ENCODE data around the gene ATP11A. TPM values are rescaled to one million over a fixed set of nuclear protein-coding genes. Genes with fewer than 3 reads are reported as not detected.

ATP11A gene
- 10 to 100 TPM; 32.1 to 83.6 (median 46.2) TPM for total RNA-seq

GRCh38 chr13:112689303-112690245, at the start of gene ATP11A:
Gene ATP11A, plus strand, starts transcription at chr13:112690038. Its CDS starts 379 bp downstream, at chr13:112690417.
- Histone ChIP-seq H3K9me3 (no peaks in the 10 kb centered on the region), H3K27ac (peak within 1 kb of the TSS; percentile 93 to 97 (median 97)), H3K36me3 (no peaks in the 10 kb centered on the region), H3K4me1 (peaks cover 8 to 50% of the 10 kb centered on the region in 2 donors), H3K4me3 (replicated peaks in 1 of 3) (peak within 1 kb of the TSS; percentile 75 to 93 (median 86)), H3K27me3 (no peaks in the 10 kb centered on the region)
- intact Hi-C loops (cut with DNase I), result no loop called here
- TF ChIP-seq CTCF (IDR thresholded peaks at IDR 0.05) (peak in 2 of 6 experiments; percentile 4 to 8), POLR2A (IDR thresholded peaks at IDR 0.05) (peak; percentile 74 to 97)
- WGBS, 2 donors, result 18 to 55% methylated on average over 5 to 10 of the region's 95 CpGs
- peak; percentile 95 to 96 for DNase-seq

GRCh38 chr13:112641456-112642089, 48.3 kb upstream of the ATP11A start:
- 86 to 87% methylated on average over 19 of the region's 19 CpGs for WGBS, 2 donors
- Histone ChIP-seq H3K36me3 (no peaks in the 10 kb centered on the region), H3K4me3 (replicated peaks in 1 of 3) (no peak overlapping the region), H3K9me3 (no peaks in the 10 kb centered on the region), H3K27me3 (no peaks in the 10 kb centered on the region), H3K27ac (no peak overlapping the region), H3K4me1 (peaks cover 0 to 6% of the 10 kb centered on the region in 2 donors)
- no peak for DNase-seq
- TF ChIP-seq CTCF (IDR thresholded peaks at IDR 0.05) (no peak), POLR2A (IDR thresholded peaks at IDR 0.05) (no peak)
- intact Hi-C loops (cut with DNase I), result loop anchor here (2.0 kb wide), 1 partner anchor 233 kb away; no protein-coding TSS in a partner anchor

GRCh38 chr13:112642090-112642460, 47.8 kb upstream of the ATP11A start:
- 91 to 98% methylated on average over 13 of the region's 13 CpGs for WGBS, 2 donors
- DNase-seq, result no peak

GRCh38 chr13:112643759-112644459, 45.9 kb upstream of the ATP11A start:
- Histone ChIP-seq H3K4me3 (replicated peaks in 1 of 3) (no peak overlapping the region), H3K27me3 (no peaks in the 10 kb centered on the region), H3K27ac (no peak overlapping the region), H3K36me3 (no peaks in the 10 kb centered on the region), H3K4me1 (peaks cover 0 to 6% of the 10 kb centered on the region in 2 donors), H3K9me3 (no peaks in the 10 kb centered on the region)
- TF ChIP-seq POLR2A (IDR thresholded peaks at IDR 0.05) (no peak), CTCF (IDR thresholded peaks at IDR 0.05) (no peak)
- WGBS, 2 donors, result 75 to 86% methylated on average over 4 to 9 of the region's 9 CpGs
- DNase-seq, result peak; percentile 68 to 70
- intact Hi-C loops (cut with DNase I), result no loop called here

More at GRCh38 chr13:112642090-112642460, 47.8 kb upstream of the ATP11A start:
- intact Hi-C loops (cut with DNase I), result no loop called here
- Histone ChIP-seq H3K4me1 (peaks cover 0 to 6% of the 10 kb centered on the region in 2 donors), H3K9me3 (no peaks in the 10 kb centered on the region), H3K36me3 (no peaks in the 10 kb centered on the region), H3K27me3 (no peaks in the 10 kb centered on the region), H3K4me3 (replicated peaks in 1 of 3) (no peak overlapping the region), H3K27ac (no peak overlapping the region)
- TF ChIP-seq CTCF (IDR thresholded peaks at IDR 0.05) (no peak), POLR2A (IDR thresholded peaks at IDR 0.05) (no peak)

All from thyroid gland (tissue), 4 donors.